ENCODE data around the gene VARS2.

The VARS2 gene

GRCh38 chr6:30931272-30931671 lies 17.2 kb downstream of the VARS2 start:
- DNase-seq (ENCODE audit: low spot score), result no peak

GRCh38 chr6:30931969-30932645 lies 18.1 kb downstream of the VARS2 start, which contains the start of gene SFTA2:
Gene SFTA2 (minus strand): TSS chr6:30932170. CDS start chr6:30932096, 74 bp downstream.
- no peak for DNase-seq (ENCODE audit: low spot score)

- DNase-seq (ENCODE audit: low spot score), result no peak
These were observed 18.8 kb downstream of the VARS2 start for GRCh38 chr6:30932665-30933365.

- DNase-seq (ENCODE audit: low spot score), result no peak
These were observed 21.0 kb downstream of the VARS2 start for GRCh38 chr6:30935018-30935417.

DNA sequence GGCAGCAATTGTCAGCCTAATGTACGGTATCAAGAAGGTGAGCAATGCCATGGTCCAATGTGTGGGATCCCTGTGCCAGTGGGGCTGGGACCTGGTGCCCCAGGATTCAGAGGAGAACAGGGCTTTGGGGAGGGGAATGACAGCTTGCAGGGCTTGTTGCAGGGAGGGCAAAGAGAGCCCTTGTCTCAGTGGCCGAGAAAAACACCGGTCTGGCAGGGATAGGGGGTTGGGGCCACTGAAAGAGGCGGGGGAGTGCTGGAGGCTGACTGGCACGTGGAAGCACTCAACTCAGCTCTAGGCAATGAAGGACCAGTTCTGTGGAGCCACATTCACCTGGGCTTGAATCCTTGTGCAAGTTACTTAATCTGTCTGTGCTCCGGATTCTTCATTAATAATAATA lies 23.2 kb downstream of the VARS2 start:
- no peak for DNase-seq (ENCODE audit: low spot score)

- no peak for DNase-seq (ENCODE audit: low spot score)
These were observed 24.7 kb downstream of the VARS2 start for GRCh38 chr6:30938730-30939129.

GRCh38 chr6:30939473-30939872 lies 25.4 kb downstream of the VARS2 start:
- DNase-seq (ENCODE audit: low spot score), result no peak

GRCh38 chr6:30940361-30940986 lies 26.4 kb downstream of the VARS2 start, which contains the start of gene MUCL3:
Gene MUCL3 (plus strand): TSS chr6:30940973. CDS start chr6:30941000, 27 bp downstream.
- no peak for DNase-seq (ENCODE audit: low spot score)

- peak; percentile 67 for DNase-seq (ENCODE audit: low spot score)
These were observed 28.5 kb downstream of the VARS2 start for GRCh38 chr6:30942338-30943060.

DNA sequence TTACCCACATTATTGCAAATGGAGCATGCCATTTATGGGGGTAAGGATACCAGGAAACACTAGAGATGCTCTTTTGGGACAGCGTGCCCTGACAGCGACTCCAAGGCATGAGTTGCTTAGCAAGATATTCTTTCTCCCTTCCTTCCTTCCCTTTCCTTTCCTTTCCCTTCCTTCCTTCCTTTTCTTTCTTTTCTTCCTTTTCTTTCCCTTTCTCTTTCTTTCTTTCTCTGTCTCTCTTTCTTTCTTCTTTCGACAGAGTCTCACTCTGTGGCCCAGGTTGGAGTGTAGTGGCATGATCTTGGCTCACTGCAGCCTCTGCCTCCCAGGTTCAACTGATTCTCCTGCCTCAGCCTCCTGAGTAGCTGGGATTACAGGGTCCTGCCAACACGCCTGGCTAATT lies 30.0 kb downstream of the VARS2 start:
- no peak for DNase-seq (ENCODE audit: low spot score)

GRCh38 chr6:30945281-30945680 lies 31.2 kb downstream of the VARS2 start:
- no peak for DNase-seq (ENCODE audit: low spot score)

GRCh38 chr6:30947231-30947630 lies 33.2 kb downstream of the VARS2 start:
- DNase-seq (ENCODE audit: low spot score), result no peak

DNA sequence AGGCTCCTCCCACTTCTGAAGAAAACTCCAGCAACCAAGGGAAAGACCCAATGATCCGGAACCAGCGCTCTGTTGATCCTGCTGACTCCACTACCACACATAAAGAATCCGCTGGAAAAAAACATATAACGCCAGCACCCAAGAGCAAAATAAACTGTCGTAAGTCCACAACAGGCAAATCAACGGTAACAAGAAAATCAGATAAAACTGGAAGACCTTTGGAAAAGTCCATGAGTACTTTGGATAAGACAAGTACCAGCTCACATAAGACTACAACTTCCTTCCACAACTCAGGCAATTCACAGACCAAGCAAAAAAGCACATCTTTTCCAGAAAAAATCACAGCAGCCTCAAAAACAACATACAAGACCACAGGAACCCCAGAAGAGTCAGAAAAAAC lies 34.8 kb downstream of the VARS2 start:
- DNase-seq (ENCODE audit: low spot score), result no peak

DNA sequence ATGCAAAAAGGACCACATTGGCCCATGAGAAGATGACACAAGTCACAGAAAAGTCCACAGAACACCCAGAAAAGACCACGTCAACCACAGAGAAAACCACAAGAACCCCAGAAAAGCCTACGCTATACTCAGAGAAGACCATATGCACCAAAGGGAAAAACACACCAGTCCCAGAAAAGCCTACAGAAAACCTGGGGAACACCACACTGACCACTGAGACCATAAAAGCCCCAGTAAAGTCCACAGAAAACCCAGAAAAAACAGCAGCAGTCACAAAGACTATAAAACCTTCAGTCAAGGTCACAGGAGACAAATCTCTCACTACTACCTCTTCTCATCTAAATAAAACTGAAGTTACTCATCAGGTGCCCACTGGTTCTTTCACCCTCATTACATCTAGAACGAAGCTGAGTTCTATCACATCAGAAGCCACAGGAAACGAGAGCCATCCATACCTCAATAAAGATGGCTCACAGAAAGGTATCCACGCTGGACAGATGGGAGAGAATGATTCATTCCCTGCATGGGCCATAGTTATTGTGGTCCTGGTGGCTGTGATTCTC lies 38.0 kb downstream of the VARS2 start:
- DNase-seq (ENCODE audit: low spot score), result no peak

DNA sequence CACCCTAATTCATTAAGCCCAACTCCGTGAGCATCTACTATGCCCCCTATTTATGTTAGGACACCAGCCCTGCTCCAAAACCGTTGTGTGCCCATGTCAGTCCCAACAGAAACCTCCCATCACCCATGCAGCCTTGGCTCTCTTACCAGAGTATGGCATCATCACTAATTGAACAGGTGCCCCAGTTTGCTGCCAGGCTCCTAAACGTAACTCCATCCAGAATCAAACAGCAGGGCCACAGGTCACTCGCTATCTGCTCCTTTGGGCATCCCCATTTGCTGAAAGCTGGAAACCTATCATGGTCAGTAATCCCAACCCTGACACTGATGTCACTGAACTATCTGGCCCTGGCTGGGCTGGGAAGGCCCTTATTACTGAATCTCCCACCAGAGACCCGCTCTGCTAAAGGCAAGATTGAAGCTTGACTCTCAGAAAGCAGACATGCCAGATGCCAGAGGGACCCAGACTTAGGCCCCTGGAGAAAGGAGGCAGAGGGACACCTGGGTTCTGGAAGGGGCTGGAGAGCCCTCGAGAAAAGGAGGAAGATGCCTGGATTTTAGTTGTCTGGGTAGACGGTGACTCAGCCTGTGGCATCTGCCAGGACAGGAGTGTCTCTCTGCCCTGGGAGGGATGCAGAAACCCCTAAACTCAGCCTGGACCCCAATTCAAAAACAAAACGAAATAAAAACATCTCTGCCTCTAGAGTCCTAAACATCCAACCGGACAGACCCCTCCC lies 40.8 kb downstream of the VARS2 start:
- DNase-seq (ENCODE audit: low spot score), result no peak

DNA sequence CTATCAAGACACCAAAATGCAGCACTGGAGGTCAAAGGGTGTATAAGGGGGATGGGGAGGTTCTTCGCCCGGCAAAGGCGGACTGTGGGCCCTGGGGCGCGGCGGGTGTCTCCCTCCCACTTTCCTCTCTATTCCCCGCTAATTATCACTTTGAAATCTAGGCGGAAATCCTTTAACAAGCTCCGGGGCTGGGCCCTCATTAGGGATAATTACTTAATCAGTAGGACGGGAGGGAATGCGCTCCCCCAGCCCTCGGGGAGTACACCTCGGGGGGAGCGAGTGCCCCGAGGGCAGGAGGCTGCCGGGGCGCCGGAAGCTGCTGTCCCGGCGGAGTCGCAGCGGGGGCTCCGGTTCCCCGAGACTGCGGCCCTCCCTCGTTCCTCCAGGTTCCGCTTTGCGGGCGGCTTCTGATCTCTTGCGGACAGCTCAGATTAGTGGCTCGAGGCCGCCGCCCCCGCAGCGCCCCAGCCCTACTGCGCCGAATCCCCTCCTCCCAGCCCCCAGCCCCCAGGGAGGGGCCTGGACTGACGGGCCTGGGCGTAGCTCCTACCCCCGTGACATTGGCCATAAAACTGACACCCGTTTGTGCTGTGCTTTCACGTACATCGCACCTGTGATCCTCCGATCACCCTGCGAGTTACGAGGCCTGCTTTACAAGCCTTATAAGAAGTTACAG lies 41.5 kb downstream of the VARS2 start:
- DNase-seq (ENCODE audit: low spot score), result no peak

DNA sequence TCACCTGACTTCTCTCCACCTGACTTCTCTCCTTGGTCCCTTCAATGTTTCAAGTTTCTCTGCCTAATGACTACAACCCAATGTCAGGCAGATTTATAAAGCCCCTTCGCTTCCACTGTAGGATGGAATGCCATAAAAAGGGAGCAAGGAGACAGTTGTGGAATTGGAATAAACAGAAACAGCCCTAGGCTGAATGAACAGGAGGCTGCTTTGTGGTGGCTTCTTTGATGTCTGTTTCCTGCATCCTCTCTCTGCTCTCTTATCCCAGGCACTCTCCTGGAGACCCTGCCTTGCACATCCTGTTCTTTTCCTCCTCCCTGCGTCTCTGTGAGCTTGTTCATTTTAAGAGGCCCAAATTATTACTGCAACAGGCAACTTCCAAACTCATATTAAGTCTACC lies 43.7 kb downstream of the VARS2 start:
- DNase-seq (ENCODE audit: low spot score), result no peak

DNA sequence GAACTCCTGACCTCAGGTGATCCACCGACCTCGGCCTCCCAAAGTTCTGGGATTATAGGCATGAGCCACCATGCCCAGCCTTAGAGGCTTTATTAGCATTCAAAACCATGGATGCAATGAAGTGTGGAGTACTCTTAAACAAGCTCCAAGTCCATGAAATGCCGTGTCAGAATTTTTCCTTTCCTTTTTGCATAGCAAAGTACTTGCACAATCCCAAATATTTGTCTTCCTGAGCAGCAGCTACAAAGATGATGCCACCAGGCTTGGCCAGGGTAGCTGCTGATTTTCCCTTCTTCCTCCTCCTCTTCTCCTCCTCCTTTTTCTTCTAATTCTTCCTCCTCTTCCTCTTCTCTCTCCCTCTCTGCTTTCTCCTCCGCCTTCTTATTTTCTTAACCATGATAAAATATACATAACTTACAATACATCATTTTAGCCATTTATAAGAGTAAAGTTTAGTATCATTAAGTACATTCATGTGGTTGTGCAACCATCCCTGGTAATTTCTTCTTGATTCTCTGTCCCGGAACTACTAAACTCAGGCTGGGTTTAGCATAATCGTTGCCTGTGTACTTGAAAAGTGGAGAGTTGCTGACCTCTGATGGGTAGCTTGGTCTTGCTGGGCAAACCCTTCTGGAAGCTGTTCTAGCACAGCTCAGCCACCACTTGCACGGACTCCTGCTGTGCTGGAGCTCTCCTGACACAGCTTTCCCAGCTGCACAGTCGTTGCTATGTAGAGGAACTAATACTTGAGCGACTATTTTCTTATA lies 47.1 kb downstream of the VARS2 start:
- DNase-seq (ENCODE audit: low spot score), result no peak

GRCh38 chr6:30962716-30963115 lies 48.7 kb downstream of the VARS2 start:
- DNase-seq (ENCODE audit: low spot score), result no peak

GRCh38 chr6:30963641-30964040 lies 49.6 kb downstream of the VARS2 start:
- DNase-seq (ENCODE audit: low spot score), result no peak

Measured in HuH-7 (cell line).